DND-41 (cell line): ENCODE results near the gene FBXL22.

Experiments
- ATAC-seq: fragments of 200-7000 bp; cut with Tn5 transposase; 3 replicates; pipeline ENCODE4 v1.9.1; 2021; ENCODE audit warnings: low read depth; ENCODE audit not compliant: insufficient read depth
- DNase-seq: peaks from one replicate; pipeline ENCODE4 v3.0.0-alpha.2; 2020
- H2AFZ ChIP-seq: 2 replicates; pipeline ENCODE4 v1.6.0; 2012; ENCODE audit warnings: low read depth, low read length
- H3K27ac ChIP-seq: 2 replicates; pipeline ENCODE4 v1.5.1; 2012; ENCODE audit warnings: low read length, inconsistent platforms
- H3K27me3 ChIP-seq: fragments of 200-600 bp; sonication (generic); 2 replicates; pipeline ENCODE4 v1.6.0; 2012; ENCODE audit warnings: low read length, mild to moderate bottlenecking, inconsistent platforms; ENCODE audit not compliant: insufficient read depth, poor library complexity
- H3K36me3 ChIP-seq: 2 replicates; pipeline ENCODE4 v1.5.1; 2012; ENCODE audit warnings: low read length, inconsistent platforms; ENCODE audit not compliant: insufficient read depth
- H3K4me1 ChIP-seq: 2 replicates; pipeline ENCODE4 v1.5.1; 2012; ENCODE audit warnings: mild to moderate bottlenecking, low read length; ENCODE audit not compliant: insufficient read depth
- H3K4me2 ChIP-seq: 2 replicates; pipeline ENCODE4 v1.6.0; 2012; ENCODE audit warnings: mild to moderate bottlenecking, moderate library complexity, low read length, inconsistent platforms; ENCODE audit not compliant: insufficient read depth
- H3K4me3 ChIP-seq, 2 experiments: fragments of 200-600 bp in 1 of 2; shearing (Covaris generic) in 1 of 2; 2 replicates each; pipeline ENCODE4 v1.5.1; 2012 to 2016; ENCODE audit warnings: inconsistent platforms in 2 of 2, low read length in 2 of 2, mild to moderate bottlenecking in 2 of 2, low read depth in 1 of 2, moderate library complexity in 1 of 2
- H3K79me2 ChIP-seq: 2 replicates; pipeline ENCODE4 v1.6.0; 2012; ENCODE audit warnings: low read length, inconsistent platforms; ENCODE audit not compliant: insufficient read depth
- H3K9ac ChIP-seq: 2 replicates; pipeline ENCODE4 v1.6.0; 2012; ENCODE audit warnings: low read depth, mild to moderate bottlenecking, inconsistent platforms, low read length, moderate library complexity
- H3K9me3 ChIP-seq: 2 replicates; pipeline ENCODE4 v1.5.1; 2012; ENCODE audit warnings: low read length, moderate library complexity, mild to moderate bottlenecking, inconsistent platforms; ENCODE audit not compliant: insufficient read depth, severe bottlenecking
- H4K20me1 ChIP-seq: 2 replicates; pipeline ENCODE4 v1.6.0; 2012; ENCODE audit warnings: low read length; ENCODE audit not compliant: insufficient read depth
- CTCF ChIP-seq: IDR thresholded peaks from 2 replicates; pipeline ENCODE4 v1.5.1; 2012; ENCODE audit warnings: borderline replicate concordance, low read length, moderate library complexity, mild to moderate bottlenecking; ENCODE audit not compliant: poor library complexity, severe bottlenecking; ENCODE audit errors: extremely low read depth
- EZH2 ChIP-seq: IDR thresholded peaks from 3 replicates; pipeline ENCODE4 v1.6.1; 2012; ENCODE audit warnings: borderline replicate concordance, low read depth, mild to moderate bottlenecking, moderate library complexity, low read length, inconsistent platforms; ENCODE audit not compliant: severe bottlenecking

Gene FBXL22

GRCh38 chr15:63596676-63597037, 530 bp upstream of the FBXL22 start:
- Histone ChIP-seq H3K4me2 (no peak overlapping the region), H3K4me1 (peaks cover 15% of the 10 kb centered on the region), H3K9me3 (no peaks in the 10 kb centered on the region), H3K36me3 (peaks cover 14% of the 10 kb centered on the region), H3K79me2 (no peaks in the 10 kb centered on the region), H3K27ac (no peak overlapping the region), H3K27me3 (no peaks in the 10 kb centered on the region), H3K4me3 (no peak overlapping the region), H4K20me1 (no peaks in the 10 kb centered on the region), H2AFZ (no peak overlapping the region), H3K9ac (no peak overlapping the region)
- TF ChIP-seq EZH2 (no peak), CTCF (no peak)
- DNase-seq = no peak
- ATAC-seq = no peak

GRCh38 chr15:63597821-63598220, 634 bp downstream of the FBXL22 start:
- H3K4me2 ChIP-seq = no peak overlapping the region

GRCh38 chr15:63598473-63599400, 1.6 kb downstream of the FBXL22 start:
- Histone ChIP-seq H3K4me3 (no peak overlapping the region), H3K4me2 (no peak overlapping the region)

More at GRCh38 chr15:63597821-63598220, 634 bp downstream of the FBXL22 start:
- H3K9ac ChIP-seq = no peak overlapping the region
- H3K4me1 ChIP-seq = peaks cover 20% of the 10 kb centered on the region
- peaks cover 9% of the 10 kb centered on the region for H3K36me3 ChIP-seq
- H3K9me3 ChIP-seq = no peaks in the 10 kb centered on the region
- H3K27me3 ChIP-seq = no peaks in the 10 kb centered on the region
- peaks cover 2% of the 10 kb centered on the region; the same call in 1 of the 2 replicates for H4K20me1 ChIP-seq
- DNase-seq (no peak), ATAC-seq (no peak)
- no peaks in the 10 kb centered on the region for H3K79me2 ChIP-seq
- TF ChIP-seq EZH2 (no peak), CTCF (no peak)
- no peak overlapping the region for H3K27ac ChIP-seq
- H3K4me3 ChIP-seq = no peak overlapping the region
- H2AFZ ChIP-seq = no peak overlapping the region

More at GRCh38 chr15:63598473-63599400, 1.6 kb downstream of the FBXL22 start:
- no peaks in the 10 kb centered on the region for H3K79me2 ChIP-seq
- TF ChIP-seq EZH2 (no peak), CTCF (no peak)
- H3K9me3 ChIP-seq = no peaks in the 10 kb centered on the region
- no peak overlapping the region for H3K9ac ChIP-seq
- peaks cover 4% of the 10 kb centered on the region; the same call in 1 of the 2 replicates for H3K36me3 ChIP-seq
- no peaks in the 10 kb centered on the region for H3K27me3 ChIP-seq
- no peak overlapping the region for H3K27ac ChIP-seq
- peaks cover 2% of the 10 kb centered on the region; the same call in 1 of the 2 replicates for H4K20me1 ChIP-seq
- no peak for DNase-seq
- no peak overlapping the region for H2AFZ ChIP-seq
- ATAC-seq = no peak
- peaks cover 20% of the 10 kb centered on the region for H3K4me1 ChIP-seq
